ENCODE measurements around the gene UQCRC2. TPM values are rescaled to one million over a fixed set of nuclear protein-coding genes. Genes with fewer than 3 reads are reported as not detected.

Gene UQCRC2
- total RNA-seq, 1 experiment from 2014 or later = 249 TPM

DNA sequence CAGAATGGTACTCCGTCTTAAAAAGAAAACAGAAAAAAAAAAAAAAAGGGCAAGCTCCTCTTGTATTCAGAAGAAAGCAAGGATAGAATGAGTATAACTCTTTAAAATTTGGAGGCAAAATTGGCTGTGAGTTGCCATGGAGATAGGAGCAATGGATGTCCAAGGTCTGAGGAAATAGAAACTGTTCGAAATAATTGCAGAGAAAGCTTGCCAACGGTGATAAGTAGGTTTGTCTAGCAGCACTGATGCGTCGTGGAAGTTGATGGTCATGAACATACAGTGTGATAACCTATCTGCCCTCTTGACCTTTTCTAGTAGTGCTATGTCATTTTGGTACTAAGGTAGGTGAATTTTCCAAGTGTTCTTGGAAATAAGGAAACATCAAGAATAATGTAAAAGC is 57.7 kb downstream of the UQCRC2 start:
- no peak overlapping the region for H3K4me3 ChIP-seq (replicated peaks in 1 of 2; ENCODE audit: low read depth in 1 of 2, low read length in 2 of 2)
- TF ChIP-seq CEBPB (IDR thresholded peaks at IDR 0.05; ENCODE audit: low read depth) (no peak), SRF (IDR thresholded peaks at IDR 0.05; ENCODE audit: low read depth) (no peak), FOSL1 (IDR thresholded peaks at IDR 0.05; ENCODE audit: low read depth) (no peak), ZFX (IDR thresholded peaks at IDR 0.05) (no peak), JUND (IDR thresholded peaks at IDR 0.05) (no peak), ZNF274 (IDR thresholded peaks at IDR 0.05; ENCODE audit: low read depth, low read length) (no peak), YY1 (IDR thresholded peaks at IDR 0.05; ENCODE audit: extremely low read depth, insufficient replicate concordance, low read depth, low read length) (no peak), CBX3 (IDR thresholded peaks at IDR 0.05; ENCODE audit: low read depth) (no peak), TCF7L2 (IDR thresholded peaks at IDR 0.05; ENCODE audit: borderline replicate concordance, extremely low read depth, insufficient read depth, insufficient read length) (no peak), SIN3A (IDR thresholded peaks at IDR 0.05; ENCODE audit: low read depth) (no peak), RAD21 (IDR thresholded peaks at IDR 0.05; ENCODE audit: low read depth) (no peak)
- TF ChIP-seq, protein P1, sequence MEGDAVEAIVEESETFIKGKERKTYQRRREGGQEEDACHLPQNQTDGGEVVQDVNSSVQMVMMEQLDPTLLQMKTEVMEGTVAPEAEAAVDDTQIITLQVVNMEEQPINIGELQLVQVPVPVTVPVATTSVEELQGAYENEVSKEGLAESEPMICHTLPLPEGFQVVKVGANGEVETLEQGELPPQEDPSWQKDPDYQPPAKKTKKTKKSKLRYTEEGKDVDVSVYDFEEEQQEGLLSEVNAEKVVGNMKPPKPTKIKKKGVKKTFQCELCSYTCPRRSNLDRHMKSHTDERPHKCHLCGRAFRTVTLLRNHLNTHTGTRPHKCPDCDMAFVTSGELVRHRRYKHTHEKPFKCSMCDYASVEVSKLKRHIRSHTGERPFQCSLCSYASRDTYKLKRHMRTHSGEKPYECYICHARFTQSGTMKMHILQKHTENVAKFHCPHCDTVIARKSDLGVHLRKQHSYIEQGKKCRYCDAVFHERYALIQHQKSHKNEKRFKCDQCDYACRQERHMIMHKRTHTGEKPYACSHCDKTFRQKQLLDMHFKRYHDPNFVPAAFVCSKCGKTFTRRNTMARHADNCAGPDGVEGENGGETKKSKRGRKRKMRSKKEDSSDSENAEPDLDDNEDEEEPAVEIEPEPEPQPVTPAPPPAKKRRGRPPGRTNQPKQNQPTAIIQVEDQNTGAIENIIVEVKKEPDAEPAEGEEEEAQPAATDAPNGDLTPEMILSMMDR (IDR thresholded peaks at IDR 0.05 in 2 of 3, conservative IDR thresholded peaks at IDR 0.05 in 1 of 3; ENCODE audit: borderline replicate concordance in 1 of 3, insufficient read depth in 1 of 3, low read depth in 2 of 3, low read length in 2 of 3) = no peak
- TF ChIP-seq, protein P2, sequence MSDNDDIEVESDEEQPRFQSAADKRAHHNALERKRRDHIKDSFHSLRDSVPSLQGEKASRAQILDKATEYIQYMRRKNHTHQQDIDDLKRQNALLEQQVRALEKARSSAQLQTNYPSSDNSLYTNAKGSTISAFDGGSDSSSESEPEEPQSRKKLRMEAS (IDR thresholded peaks at IDR 0.05) = no peak
- H3K27ac ChIP-seq (ENCODE audit: low read depth, low read length) = no peak overlapping the region
- ChIA-PET RAD21 (ENCODE audit: low non-redundant PET in 1 of 2, low total read pairs in 2 of 2, uncharacterized antibody in 2 of 2, unreplicated experiment in 2 of 2) (no interaction called here), POLR2A (no interaction called here), CTCF (interaction anchor here (7.6 kb wide), 1 partner anchor 67 kb away, joined by 57 read pairs; no protein-coding TSS in a partner anchor)
- H3K27me3 ChIP-seq (ENCODE audit: insufficient read depth, low read length) = no peaks in the 10 kb centered on the region
- peaks cover 87% of the 10 kb centered on the region for H3K79me2 ChIP-seq (ENCODE audit: insufficient read depth, low read length)
- DNase-seq (ENCODE audit: low read depth, low spot score) = no peak
- H3K9me2 ChIP-seq (ENCODE audit: insufficient read depth) = no peaks in the 10 kb centered on the region
- H3K9ac ChIP-seq (ENCODE audit: low read length) = no peak overlapping the region
- peaks cover 30 to 59% of the 10 kb centered on the region in 2 experiments for H3K4me1 ChIP-seq (ENCODE audit: control insufficient read depth in 1 of 2, insufficient read depth in 2 of 2, low read length in 2 of 2)
- BruUV-seq (replicated peaks) = no TSS peak
- no peaks in the 10 kb centered on the region for H4K20me1 ChIP-seq (ENCODE audit: insufficient read depth)
- ATAC-seq = no peak
- no peaks in the 10 kb centered on the region for H3K9me3 ChIP-seq (ENCODE audit: control insufficient read depth in 1 of 2, insufficient read depth in 1 of 2, low read depth in 1 of 2, low read length in 2 of 2)
- no peaks in the 10 kb centered on the region for H3K36me3 ChIP-seq (ENCODE audit: control insufficient read depth in 1 of 2, insufficient read depth in 2 of 2, low read length in 2 of 2)
- H3K4me2 ChIP-seq (ENCODE audit: low read length) = no peak overlapping the region
- H2AFZ ChIP-seq (ENCODE audit: low read depth, low read length, poor library complexity, severe bottlenecking) = no peak overlapping the region
- intact Hi-C loops (cut with micrococcal nuclease) = no loop called here
